ENCODE data around the gene GALNT11. TPM values are rescaled to one million over a fixed set of nuclear protein-coding genes. Genes with fewer than 3 reads are reported as not detected.
"Not testable (repeated sequence)": the region's sequence is repeated elsewhere in the genome, so short reads cannot be mapped to it uniquely, and the experiment has no call there.

Gene GALNT11
- total RNA-seq, 1 donor, result 45.3 TPM

DNA sequence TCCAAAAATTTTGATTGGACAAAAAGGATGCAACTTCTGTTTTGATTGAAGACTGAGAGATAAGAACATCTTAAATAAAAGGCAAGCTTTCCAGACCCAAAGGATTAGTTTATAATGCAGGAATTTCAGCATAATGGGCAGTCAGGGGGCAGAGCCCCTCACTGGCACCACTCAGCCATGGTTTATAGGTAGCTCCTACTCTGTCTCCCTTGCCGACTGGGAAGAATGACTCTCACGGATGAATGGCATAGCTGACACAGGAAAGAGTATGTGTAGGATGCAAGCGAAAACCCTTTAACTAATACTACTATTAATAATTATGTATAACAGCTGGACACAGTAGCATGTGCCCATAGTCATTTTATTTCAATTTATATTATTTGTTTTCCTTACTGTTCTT is 53.3 kb downstream of the GALNT11 start:
- no peak overlapping the region for H3K4me3 ChIP-seq (ENCODE audit: low read depth, low read length)
- no peak for DNase-seq (ENCODE audit: low read depth)
- TF ChIP-seq, protein P1, sequence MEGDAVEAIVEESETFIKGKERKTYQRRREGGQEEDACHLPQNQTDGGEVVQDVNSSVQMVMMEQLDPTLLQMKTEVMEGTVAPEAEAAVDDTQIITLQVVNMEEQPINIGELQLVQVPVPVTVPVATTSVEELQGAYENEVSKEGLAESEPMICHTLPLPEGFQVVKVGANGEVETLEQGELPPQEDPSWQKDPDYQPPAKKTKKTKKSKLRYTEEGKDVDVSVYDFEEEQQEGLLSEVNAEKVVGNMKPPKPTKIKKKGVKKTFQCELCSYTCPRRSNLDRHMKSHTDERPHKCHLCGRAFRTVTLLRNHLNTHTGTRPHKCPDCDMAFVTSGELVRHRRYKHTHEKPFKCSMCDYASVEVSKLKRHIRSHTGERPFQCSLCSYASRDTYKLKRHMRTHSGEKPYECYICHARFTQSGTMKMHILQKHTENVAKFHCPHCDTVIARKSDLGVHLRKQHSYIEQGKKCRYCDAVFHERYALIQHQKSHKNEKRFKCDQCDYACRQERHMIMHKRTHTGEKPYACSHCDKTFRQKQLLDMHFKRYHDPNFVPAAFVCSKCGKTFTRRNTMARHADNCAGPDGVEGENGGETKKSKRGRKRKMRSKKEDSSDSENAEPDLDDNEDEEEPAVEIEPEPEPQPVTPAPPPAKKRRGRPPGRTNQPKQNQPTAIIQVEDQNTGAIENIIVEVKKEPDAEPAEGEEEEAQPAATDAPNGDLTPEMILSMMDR (IDR thresholded peaks at IDR 0.05; ENCODE audit: insufficient read depth, low read depth, low read length), result no peak

DNA sequence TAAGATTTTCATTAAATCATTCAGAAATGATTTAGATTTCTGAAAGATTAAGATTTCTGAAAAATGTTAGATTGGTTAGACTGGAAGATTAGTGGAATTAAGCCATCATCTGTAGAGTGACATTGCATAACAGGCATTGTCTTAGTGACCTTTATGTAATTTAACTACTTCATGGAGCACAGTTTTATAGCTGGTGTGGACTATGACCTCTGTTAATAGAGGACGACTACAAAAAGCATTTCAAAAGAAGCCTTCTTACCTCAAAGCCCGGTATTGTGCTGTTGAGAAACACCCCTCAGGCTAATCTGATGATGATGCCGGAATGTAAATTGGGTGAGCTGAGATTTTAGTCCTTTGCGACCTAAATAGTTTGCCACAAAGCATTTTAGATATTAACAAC is 55.6 kb downstream of the GALNT11 start:
- peak; percentile 67 for DNase-seq (ENCODE audit: low read depth)
- H3K4me3 ChIP-seq (ENCODE audit: low read depth, low read length), result no peak overlapping the region
- TF ChIP-seq, protein P1 (IDR thresholded peaks at IDR 0.05; ENCODE audit: insufficient read depth, low read depth, low read length), result no peak

DNA sequence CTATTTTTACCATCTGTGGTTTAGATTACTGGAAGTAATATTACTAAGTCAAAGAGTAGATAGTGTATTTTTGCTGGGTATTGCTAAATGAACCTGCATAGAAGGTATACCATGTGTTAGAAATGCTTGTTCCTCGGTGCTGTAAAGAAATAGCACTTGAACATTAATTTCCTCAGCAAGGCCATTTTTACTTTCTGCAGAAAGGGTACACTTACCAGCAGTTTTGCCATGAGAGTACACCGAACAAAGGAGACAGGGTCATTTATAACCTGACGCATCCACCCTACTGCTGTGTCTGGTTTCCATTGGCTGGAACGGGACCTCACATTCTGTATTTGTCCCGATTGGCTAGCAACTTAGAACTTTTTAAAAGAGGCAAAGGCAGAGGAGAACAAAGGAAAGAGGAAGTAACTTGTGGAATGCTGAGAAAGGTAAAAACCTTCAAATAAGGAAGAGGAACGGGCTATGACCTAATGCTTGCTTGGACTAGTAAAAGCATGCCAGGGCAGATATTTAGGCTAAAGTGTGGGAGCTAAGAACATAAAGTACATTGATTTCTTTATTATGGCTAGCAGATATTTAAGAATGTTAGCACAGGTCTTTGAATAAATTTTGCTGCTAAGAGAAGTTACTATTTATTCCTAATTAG is 56.7 kb downstream of the GALNT11 start:
- H3K4me3 ChIP-seq (ENCODE audit: low read depth, low read length); DNase-seq (ENCODE audit: low read depth): not testable (repeated sequence)

DNA sequence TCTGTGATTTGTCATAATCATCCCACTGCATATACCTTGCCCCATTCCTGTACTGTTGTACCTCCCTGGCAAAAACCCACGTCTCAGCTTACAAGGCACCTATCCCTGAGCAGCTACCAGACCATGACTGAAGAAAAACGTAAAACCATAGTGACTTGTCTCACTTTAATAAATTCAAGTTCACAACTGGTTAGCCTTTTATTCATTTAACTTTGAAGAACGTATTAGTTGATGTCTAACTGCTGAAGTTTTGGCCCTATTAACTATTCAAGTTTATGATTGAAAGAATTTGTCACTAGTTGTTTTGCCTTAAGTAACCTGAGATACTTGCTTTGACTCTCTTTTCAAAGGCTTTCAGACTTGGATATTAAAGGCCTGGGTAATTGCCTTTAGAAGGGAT is 59.7 kb downstream of the GALNT11 start:
- TF ChIP-seq, protein P1 (IDR thresholded peaks at IDR 0.05; ENCODE audit: insufficient read depth, low read depth, low read length), result no peak
- no peak overlapping the region for H3K4me3 ChIP-seq (ENCODE audit: low read depth, low read length)
- DNase-seq (ENCODE audit: low read depth), result no peak

DNA sequence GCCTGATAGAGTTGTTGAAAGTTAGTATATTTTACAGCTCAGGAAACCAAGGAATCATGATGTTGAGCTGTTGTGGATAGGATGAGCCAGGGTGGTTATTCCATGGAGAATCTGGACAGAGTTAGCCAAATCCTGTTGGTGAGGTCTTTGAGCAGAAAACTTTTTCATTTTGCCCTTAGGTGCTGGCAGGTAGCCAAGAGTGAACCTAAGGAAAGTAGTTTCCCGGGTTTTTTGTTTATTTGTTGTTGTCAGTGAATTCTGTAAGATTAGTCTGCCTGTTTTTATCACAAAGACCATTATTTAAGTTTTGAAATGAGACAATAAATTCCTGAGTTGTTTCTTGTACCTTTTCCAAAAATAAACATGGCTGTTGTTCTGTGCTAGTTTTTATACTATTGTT is 61.0 kb downstream of the GALNT11 start:
- TF ChIP-seq, protein P1 (IDR thresholded peaks at IDR 0.05; ENCODE audit: insufficient read depth, low read depth, low read length), result no peak
- no peak overlapping the region for H3K4me3 ChIP-seq (ENCODE audit: low read depth, low read length)
- DNase-seq (ENCODE audit: low read depth), result no peak

DNA sequence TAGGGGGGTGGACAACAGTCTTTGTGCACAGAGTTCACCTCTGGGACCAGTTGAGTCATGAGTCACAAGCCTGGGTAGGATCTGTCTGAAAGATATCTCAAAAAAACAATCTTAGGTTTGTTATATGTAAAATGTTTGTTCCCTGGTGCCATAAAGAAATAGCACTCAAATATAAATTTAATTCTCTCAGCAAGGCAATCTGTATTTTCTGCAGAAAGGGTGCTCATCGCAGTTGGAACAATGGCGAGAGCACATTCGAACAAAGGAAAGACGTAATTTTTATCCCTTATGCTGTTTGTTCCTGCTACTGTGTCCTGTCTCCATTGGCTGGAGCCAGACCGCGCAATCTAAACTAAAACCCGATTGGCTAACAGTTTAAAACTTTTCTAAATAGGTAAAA is 63.7 kb downstream of the GALNT11 start:
- DNase-seq (ENCODE audit: low read depth), result no peak
- H3K4me3 ChIP-seq (ENCODE audit: low read depth, low read length), result no peak overlapping the region
- TF ChIP-seq, protein P1 (IDR thresholded peaks at IDR 0.05; ENCODE audit: insufficient read depth, low read depth, low read length), result no peak

DNA sequence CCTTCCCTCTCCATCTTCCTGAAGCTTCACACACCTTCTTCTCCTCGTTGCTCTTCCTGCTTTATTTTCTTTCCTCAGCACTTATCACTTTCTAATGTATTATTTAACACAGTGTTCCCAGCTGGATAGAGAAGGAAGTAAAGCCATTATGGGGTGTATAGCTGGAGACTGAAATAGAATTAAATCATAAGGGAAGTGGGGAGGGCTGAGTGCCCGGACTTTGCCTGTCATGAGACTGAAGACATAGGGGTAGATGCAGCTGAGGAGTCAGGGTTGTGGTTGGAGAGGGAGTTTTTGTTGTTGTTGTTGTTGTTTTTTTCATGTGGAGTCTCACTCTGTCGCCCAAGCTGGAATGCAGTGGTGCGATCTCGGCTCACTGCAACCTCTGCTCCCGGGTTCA is 65.3 kb downstream of the GALNT11 start:
- no peak for DNase-seq (ENCODE audit: low read depth)
- no peak overlapping the region for H3K4me3 ChIP-seq (ENCODE audit: low read depth, low read length)
- TF ChIP-seq, protein P1 (IDR thresholded peaks at IDR 0.05; ENCODE audit: insufficient read depth, low read depth, low read length), result no peak

Data from fibroblast of villous mesenchyme (primary cell).